RWPE2 (cell line): ENCODE data around the gene PILRA.

Experiments used
- ATAC-seq: fragments of 200-7000 bp; cut with Tn5 transposase; 3 replicates; pipeline ENCODE4 v1.9.1; 2021; ENCODE audit warnings: low read depth
- DNase-seq: peaks from one replicate; pipeline ENCODE4 v3.0.0-alpha.2; 2020; ENCODE audit warnings: low spot score
- H3K27ac ChIP-seq: fragments of 450-650 bp; 2 replicates; pipeline ENCODE4 v1.5.1; 2017; ENCODE audit warnings: mild to moderate bottlenecking; ENCODE audit not compliant: poor library complexity, severe bottlenecking
- H3K27me3 ChIP-seq: fragments of 250-450 bp; sonication (Bioruptor Pico); 2 replicates; pipeline ENCODE4 v1.5.1; 2021; ENCODE audit warnings: mild to moderate bottlenecking, moderate library complexity; ENCODE audit not compliant: insufficient read depth, poor library complexity, severe bottlenecking
- H3K36me3 ChIP-seq: fragments of 250-450 bp; sonication (Bioruptor Pico); 2 replicates; pipeline ENCODE4 v1.5.1; 2020; ENCODE audit warnings: low read depth, mild to moderate bottlenecking, moderate library complexity
- H3K4me1 ChIP-seq: fragments of 250-450 bp; sonication (Bioruptor Pico); 2 replicates; pipeline ENCODE4 v1.5.1; 2021; ENCODE audit warnings: mild to moderate bottlenecking, moderate library complexity; ENCODE audit not compliant: insufficient read depth, poor library complexity, severe bottlenecking
- H3K4me3 ChIP-seq: fragments of 250-450 bp; sonication (Bioruptor Pico); 2 replicates; pipeline ENCODE4 v1.5.1; 2021; ENCODE audit warnings: mild to moderate bottlenecking, moderate library complexity; ENCODE audit not compliant: severe bottlenecking
- H3K9me3 ChIP-seq: fragments of 250-450 bp; sonication (Bioruptor Pico); 2 replicates; pipeline ENCODE4 v1.5.1; 2021; ENCODE audit warnings: mild to moderate bottlenecking, moderate library complexity; ENCODE audit not compliant: severe bottlenecking
- CTCF ChIP-seq: fragments of 450-650 bp; IDR thresholded peaks from one replicate; pipeline ENCODE4 v1.5.1; 2017; ENCODE audit warnings: mild to moderate bottlenecking, moderate library complexity; ENCODE audit not compliant: poor library complexity, severe bottlenecking

Gene PILRA

GRCh38 chr7:100425347-100425746 is 52.1 kb downstream of the PILRA start:
- H3K4me1 ChIP-seq = no peaks in the 10 kb centered on the region
- no peaks in the 10 kb centered on the region for H3K27me3 ChIP-seq
- H3K36me3 ChIP-seq = no peaks in the 10 kb centered on the region
- H3K27ac ChIP-seq = no peak overlapping the region
- ATAC-seq (no peak), DNase-seq (no peak)
- TF ChIP-seq CTCF = no peak
- H3K4me3 ChIP-seq = no peak overlapping the region
- H3K9me3 ChIP-seq = no peaks in the 10 kb centered on the region

GRCh38 chr7:100426516-100426915 is 53.2 kb downstream of the PILRA start:
- ATAC-seq = no peak
- no peak for DNase-seq
- TF ChIP-seq CTCF = no peak
- Histone ChIP-seq H3K36me3 (no peaks in the 10 kb centered on the region; the same call in none of the 2 replicates), H3K27ac (no peak overlapping the region), H3K4me3 (no peak overlapping the region), H3K4me1 (no peaks in the 10 kb centered on the region), H3K9me3 (no peaks in the 10 kb centered on the region), H3K27me3 (no peaks in the 10 kb centered on the region)

- Histone ChIP-seq H3K27ac (peak overlapping the region; percentile 79), H3K9me3 (no peaks in the 10 kb centered on the region), H3K36me3 (peaks cover 9% of the 10 kb centered on the region), H3K27me3 (no peaks in the 10 kb centered on the region), H3K4me1 (no peaks in the 10 kb centered on the region), H3K4me3 (peak overlapping the region; percentile 67)
- DNase-seq = no peak
- no peak for ATAC-seq
- no peak for TF ChIP-seq CTCF
Observed at GRCh38 chr7:100427762-100428198, 54.5 kb downstream of the PILRA start.

GRCh38 chr7:100428199-100428966 is 55.1 kb downstream of the PILRA start, which contains the start of gene ZCWPW1:
TSS of gene ZCWPW1 (minus strand) at chr7:100428703. CDS start at chr7:100420649, 8,054 bp downstream.
- H3K9me3 ChIP-seq = no peaks in the 10 kb centered on the region
- ATAC-seq = peak; percentile 63
- H3K27me3 ChIP-seq = no peaks in the 10 kb centered on the region
- H3K36me3 ChIP-seq = peaks cover 15% of the 10 kb centered on the region
- TF ChIP-seq CTCF = no peak
- peak within 1 kb of the TSS; percentile 67 for H3K4me3 ChIP-seq
- H3K27ac ChIP-seq = peak within 1 kb of the TSS; percentile 79
- H3K4me1 ChIP-seq = no peaks in the 10 kb centered on the region
- peak; percentile 95 for DNase-seq
